K562 (cell line): ENCODE results near the gene MRPL30. TPM values are rescaled to one million over a fixed set of nuclear protein-coding genes. Genes with fewer than 3 reads are reported as not detected.

Experiments used
- ATAC-seq: fragments of 200-7000 bp; cut with Tn5 transposase; 3 replicates; pipeline ENCODE4 v1.9.1; 2020; ENCODE audit warnings: moderate library complexity
- BruUV-seq: library from RNA; stranded (reverse); fragments of 400-500 nt; replicated peaks from 2 replicates; lab custom pipeline; 2021; lab: Mats Ljungman, UMichigan
- CTCF ChIA-PET: fragments of 300-600 bp; formaldehyde crosslinking; extraction: SDS; loops from one replicate; lab custom pipeline; 2021; ENCODE audit warnings: low intra/inter-chr PET ratio; lab: Yijun Ruan, JAX
- POLR2A ChIA-PET: fragments of 300-600, 350-650 bp; sonication (Branson Sonifier 250); formaldehyde crosslinking; extraction: SDS; loops from one replicate; lab custom pipeline; 2021; ENCODE audit warnings: antibody characterized with exemption, inconsistent platforms; lab: Yijun Ruan, JAX
- DNase-seq, 4 experiments: peaks; one replicate each; pipeline versions ENCODE4 v3.0.0 to v3.0.0-alpha.2; 2011 to 2018; ENCODE audit warnings: low spot score in 3 of 4, mixed read lengths in 3 of 4; ENCODE audit errors: extremely low read depth in 1 of 4
- FAIRE-seq: peaks from 2 replicates; lab custom pipeline; 2011; peaks lifted over from hg19 to GRCh38; lab: Jason Lieb, UNC
- H2AFZ ChIP-seq: 2 replicates; pipeline ENCODE4 v1.6.0; 2011; ENCODE audit warnings: low read depth, low read length, control low read depth, inconsistent platforms
- H3K27ac ChIP-seq: fragments of 200-600 bp; 3 replicates; pipeline ENCODE4 v1.8.0; 2011; ENCODE audit warnings: low read depth, mild to moderate bottlenecking, control low read depth, inconsistent platforms, low read length, moderate library complexity, mixed read lengths; ENCODE audit errors: extremely low read depth
- H3K27me3 ChIP-seq, 2 experiments: fragments of 300-600 bp in 1 of 2; 2 replicates in 1 of 2; 3 replicates in 1 of 2; pipeline versions ENCODE4 v1.6.0 to v1.8.0; 2011; ENCODE audit warnings: inconsistent platforms in 2 of 2, low read length in 2 of 2, mild to moderate bottlenecking in 1 of 2, mixed read lengths in 1 of 2, moderate library complexity in 1 of 2; ENCODE audit not compliant: control insufficient read depth in 2 of 2, insufficient read depth in 2 of 2
- H3K36me3 ChIP-seq: fragments of 300-600 bp; 3 replicates; pipeline ENCODE4 v1.8.0; 2011; ENCODE audit warnings: mild to moderate bottlenecking, low read length, inconsistent platforms; ENCODE audit not compliant: control insufficient read depth, insufficient read depth
- H3K4me1 ChIP-seq, 2 experiments: fragments of 200-600 bp in 1 of 2; replicated peaks in 1 of 2; 2 replicates in 1 of 2; 3 replicates in 1 of 2; pipeline versions ENCODE4 v1.5.1 to v1.8.0; 2011; ENCODE audit warnings: inconsistent platforms in 2 of 2, low read length in 2 of 2, mild to moderate bottlenecking in 1 of 2, mixed read lengths in 1 of 2, moderate library complexity in 1 of 2; ENCODE audit not compliant: control insufficient read depth in 2 of 2, insufficient read depth in 2 of 2
- H3K4me2 ChIP-seq: 2 replicates; pipeline ENCODE4 v1.6.1; 2011; ENCODE audit warnings: low read length, control low read depth, inconsistent platforms, mixed read lengths; ENCODE audit not compliant: insufficient read depth
- H3K4me3 ChIP-seq: fragments of 200-600 bp; sonication (generic), shearing (Covaris generic); 2 replicates; pipeline ENCODE4 v1.5.1; 2016; ENCODE audit warnings: control low read depth, inconsistent platforms
- H3K79me2 ChIP-seq: fragments of 200-600 bp; 3 replicates; pipeline ENCODE4 v1.8.0; 2011; ENCODE audit warnings: low read length, inconsistent platforms; ENCODE audit not compliant: control insufficient read depth, insufficient read depth
- H3K9ac ChIP-seq, 2 experiments: 2 replicates each; pipeline versions ENCODE4 v1.6.0 to v1.6.1; 2011; ENCODE audit warnings: low read depth in 2 of 2, low read length in 2 of 2, control low read depth in 1 of 2, inconsistent platforms in 1 of 2, mild to moderate bottlenecking in 1 of 2, mixed read lengths in 1 of 2; ENCODE audit not compliant: insufficient read depth in 1 of 2
- H3K9me1 ChIP-seq: one replicate; pipeline ENCODE4 v1.6.0; 2011; ENCODE audit warnings: inconsistent platforms, mild to moderate bottlenecking, low read length, moderate library complexity; ENCODE audit not compliant: control insufficient read depth, insufficient read depth
- H3K9me3 ChIP-seq: replicated peaks from 2 replicates; pipeline ENCODE4 v1.5.1; 2011; ENCODE audit warnings: low read depth, low read length, inconsistent platforms; ENCODE audit not compliant: control insufficient read depth, insufficient read depth
- H4K20me1 ChIP-seq: replicated peaks from 2 replicates; pipeline ENCODE4 v1.6.1; 2011; ENCODE audit warnings: low read length, inconsistent platforms, mixed read lengths; ENCODE audit not compliant: control insufficient read depth, insufficient read depth
- IRF2 ChIP-seq: sonication (generic); formaldehyde crosslinking; IDR thresholded peaks from 2 replicates; pipeline ENCODE4 v1.8.1; 2022; ENCODE audit warnings: mild to moderate bottlenecking, missing genetic modification reagents
- WGBS: fragments of 100-300 bp; shearing (Covaris generic); methylation state at CpG from one replicate; pipeline ENCODE4 v1.1.6; 2016; ENCODE audit warnings: low coverage, mixed read lengths; ENCODE audit not compliant: insufficient coverage; ENCODE audit errors: missing lambda C conversion rate; 5-methylcytosine and 5-hydroxymethylcytosine counted together
- in situ Hi-C: fragments of 300-500 bp; cut with MboI; formaldehyde crosslinking; loops from 4 replicates; pipeline ENCODE4 v1.15.0; 2018; ENCODE audit warnings: inconsistent platforms, mixed read lengths
- intact Hi-C: fragments of 100-400 bp; cut with micrococcal nuclease; formaldehyde crosslinking; loops from 2 replicates; pipeline ENCODE4 v1.14.2; 2022
- polyA plus RNA-seq, 8 experiments: library from polyadenylated mRNA; depleted of rRNA in 4 of 8; stranded (reverse) in 5 of 8; unstranded in 3 of 8; fragments of >200 nt; fragmentation: Nextera tagmentation in 2 of 8; fragmentation: Illumina TruSeq in 1 of 8; extraction: Ambion mirVana in 2 of 8; extraction: Trizol in 1 of 8; gene quantifications; 2 replicates each; pipeline versions ENCODE4 v1.2.1 to v1.2.3, GENCODE V29; 2011 to 2014; ENCODE audit warnings: inconsistent platforms in 1 of 8, missing spikeins in 1 of 8
- total RNA-seq, 7 experiments: library from RNA; depleted of rRNA in 6 of 7; stranded (reverse); fragments of >200 nt in 6 of 7; fragmentation: Illumina TruSeq in 2 of 7; extraction: Trizol in 2 of 7; gene quantifications; 2 replicates each; pipeline versions ENCODE4 v1.2.1 to v1.2.3, GENCODE V29; 2011 to 2021; ENCODE audit warnings: low replicate concordance in 1 of 7
- TF ChIP-seq, protein P1 (sequence below): fragments of 450-650 bp; IDR thresholded peaks from 2 replicates; pipeline ENCODE4 v1.6.1; 2016; ENCODE audit warnings: low read depth

MRPL30 gene
- total and polyA plus RNA-seq, 9 of the 15 experiments (the other 6 are each of a cell fraction or from before 2014, with no cell fraction given) = 63.3 to 130 (median 87.0) TPM

DNA sequence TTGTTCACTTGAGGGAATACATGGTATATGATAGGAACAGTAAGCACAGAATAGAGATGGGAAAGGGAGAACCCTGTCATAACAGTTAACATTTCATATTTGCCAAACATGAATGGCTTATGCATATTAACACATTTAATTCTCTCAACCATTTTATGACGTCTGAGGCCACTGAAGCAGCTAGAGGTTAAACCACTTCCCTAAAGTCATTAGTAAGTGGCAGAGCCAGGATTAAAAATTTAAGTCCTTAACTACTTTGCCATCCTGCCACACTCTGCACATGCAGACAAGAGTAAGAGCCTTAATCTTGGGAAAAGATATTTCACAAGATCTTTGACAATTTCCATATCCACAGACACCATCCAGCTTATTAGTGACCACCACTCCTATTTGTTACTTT is 24.1 kb upstream of the MRPL30 start:
- ChIA-PET CTCF (no interaction called here), POLR2A (interaction anchor here (1.2 kb wide), 1 partner anchor 12 kb away, joined by 5 read pairs; no protein-coding TSS in a partner anchor)
- DNase-seq (no peak), ATAC-seq (no peak), FAIRE-seq (no peak)
- Histone ChIP-seq H3K27ac (no peak overlapping the region), H3K27me3 (no peaks in the 10 kb centered on the region), H3K4me3 (no peak overlapping the region), H2AFZ (no peak overlapping the region), H3K9me3 (no peaks in the 10 kb centered on the region), H3K9ac (no peak overlapping the region), H3K4me1 (peaks cover 11 to 21% of the 10 kb centered on the region in 2 experiments; a peak in 4 of 5 replicates), H3K9me1 (no peaks in the 10 kb centered on the region), H3K79me2 (peaks cover 32% of the 10 kb centered on the region), H4K20me1 (no peaks in the 10 kb centered on the region), H3K36me3 (peaks cover 27% of the 10 kb centered on the region), H3K4me2 (no peak overlapping the region)
- intact Hi-C loops = no loop called here
- no TSS peak for BruUV-seq
- WGBS = 79% methylated on average over 1 of the region's 1 CpG
- TF ChIP-seq IRF2 (CRISPR knock-in tag) = no peak
- TF ChIP-seq, protein P1, sequence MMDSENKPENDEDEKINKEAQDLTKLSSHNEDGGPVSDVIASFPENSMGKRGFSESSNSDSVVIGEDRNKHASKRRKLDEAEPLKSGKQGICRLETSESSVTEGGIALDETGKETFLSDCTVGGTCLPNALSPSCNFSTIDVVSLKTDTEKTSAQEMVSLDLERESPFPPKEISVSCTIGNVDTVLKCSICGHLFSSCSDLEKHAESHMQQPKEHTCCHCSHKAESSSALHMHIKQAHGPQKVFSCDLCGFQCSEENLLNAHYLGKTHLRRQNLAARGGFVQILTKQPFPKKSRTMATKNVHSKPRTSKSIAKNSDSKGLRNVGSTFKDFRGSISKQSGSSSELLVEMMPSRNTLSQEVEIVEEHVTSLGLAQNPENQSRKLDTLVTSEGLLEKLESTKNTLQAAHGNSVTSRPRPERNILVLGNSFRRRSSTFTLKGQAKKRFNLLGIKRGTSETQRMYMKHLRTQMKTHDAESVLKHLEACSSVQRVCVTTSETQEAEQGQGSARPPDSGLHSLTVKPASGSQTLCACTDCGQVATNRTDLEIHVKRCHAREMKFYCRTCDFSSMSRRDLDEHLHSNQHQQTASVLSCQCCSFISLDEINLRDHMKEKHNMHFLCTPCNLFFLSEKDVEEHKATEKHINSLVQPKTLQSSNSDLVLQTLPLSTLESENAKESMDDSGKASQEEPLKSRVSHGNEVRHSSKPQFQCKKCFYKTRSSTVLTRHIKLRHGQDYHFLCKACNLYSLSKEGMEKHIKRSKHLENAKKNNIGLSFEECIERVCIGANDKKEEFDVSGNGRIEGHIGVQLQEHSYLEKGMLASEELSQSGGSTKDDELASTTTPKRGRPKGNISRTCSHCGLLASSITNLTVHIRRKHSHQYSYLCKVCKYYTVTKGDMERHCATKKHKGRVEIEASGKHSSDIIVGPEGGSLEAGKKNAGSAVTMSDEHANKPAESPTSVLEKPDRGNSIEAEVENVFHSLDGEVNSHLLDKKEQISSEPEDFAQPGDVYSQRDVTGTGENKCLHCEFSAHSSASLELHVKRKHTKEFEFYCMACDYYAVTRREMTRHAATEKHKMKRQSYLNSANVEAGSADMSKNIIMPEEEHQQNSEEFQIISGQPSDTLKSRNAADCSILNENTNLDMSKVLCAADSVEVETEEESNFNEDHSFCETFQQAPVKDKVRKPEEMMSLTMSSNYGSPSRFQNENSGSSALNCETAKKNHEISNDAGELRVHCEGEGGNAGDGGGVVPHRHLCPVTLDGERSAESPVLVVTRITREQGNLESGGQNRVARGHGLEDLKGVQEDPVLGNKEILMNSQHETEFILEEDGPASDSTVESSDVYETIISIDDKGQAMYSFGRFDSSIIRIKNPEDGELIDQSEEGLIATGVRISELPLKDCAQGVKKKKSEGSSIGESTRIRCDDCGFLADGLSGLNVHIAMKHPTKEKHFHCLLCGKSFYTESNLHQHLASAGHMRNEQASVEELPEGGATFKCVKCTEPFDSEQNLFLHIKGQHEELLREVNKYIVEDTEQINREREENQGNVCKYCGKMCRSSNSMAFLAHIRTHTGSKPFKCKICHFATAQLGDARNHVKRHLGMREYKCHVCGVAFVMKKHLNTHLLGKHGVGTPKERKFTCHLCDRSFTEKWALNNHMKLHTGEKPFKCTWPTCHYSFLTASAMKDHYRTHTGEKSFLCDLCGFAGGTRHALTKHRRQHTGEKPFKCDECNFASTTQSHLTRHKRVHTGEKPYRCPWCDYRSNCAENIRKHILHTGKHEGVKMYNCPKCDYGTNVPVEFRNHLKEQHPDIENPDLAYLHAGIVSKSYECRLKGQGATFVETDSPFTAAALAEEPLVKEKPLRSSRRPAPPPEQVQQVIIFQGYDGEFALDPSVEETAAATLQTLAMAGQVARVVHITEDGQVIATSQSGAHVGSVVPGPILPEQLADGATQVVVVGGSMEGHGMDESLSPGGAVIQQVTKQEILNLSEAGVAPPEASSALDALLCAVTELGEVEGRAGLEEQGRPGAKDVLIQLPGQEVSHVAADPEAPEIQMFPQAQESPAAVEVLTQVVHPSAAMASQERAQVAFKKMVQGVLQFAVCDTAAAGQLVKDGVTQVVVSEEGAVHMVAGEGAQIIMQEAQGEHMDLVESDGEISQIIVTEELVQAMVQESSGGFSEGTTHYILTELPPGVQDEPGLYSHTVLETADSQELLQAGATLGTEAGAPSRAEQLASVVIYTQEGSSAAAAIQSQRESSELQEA = no peak
- in situ Hi-C loops = no loop called here
